ENCODE data around the gene AGAP1.

Gene AGAP1

GRCh38 chr2:235458839-235459273 lies 35.0 kb upstream of the AGAP1 start:
- TF ChIP-seq CTCF (conservative IDR thresholded peaks at IDR 0.05) = no peak
- H3K27ac ChIP-seq = no peak overlapping the region

GRCh38 chr2:235460548-235461047 lies 33.2 kb upstream of the AGAP1 start:
- no peak overlapping the region for H3K27ac ChIP-seq
- TF ChIP-seq CTCF (conservative IDR thresholded peaks at IDR 0.05) = no peak

- no peak overlapping the region for H3K27ac ChIP-seq
- no peak for TF ChIP-seq CTCF (conservative IDR thresholded peaks at IDR 0.05)
Measured at GRCh38 chr2:235461763-235462414, 32.0 kb upstream of the AGAP1 start.

GRCh38 chr2:235462415-235462790 lies 31.4 kb upstream of the AGAP1 start:
- no peak for TF ChIP-seq CTCF (conservative IDR thresholded peaks at IDR 0.05)
- H3K27ac ChIP-seq = no peak overlapping the region

- no peak for TF ChIP-seq CTCF (conservative IDR thresholded peaks at IDR 0.05)
- no peak overlapping the region for H3K27ac ChIP-seq
Measured at GRCh38 chr2:235463893-235464292, 29.9 kb upstream of the AGAP1 start.

GRCh38 chr2:235467588-235467987 lies 26.3 kb upstream of the AGAP1 start:
- no peak for TF ChIP-seq CTCF (conservative IDR thresholded peaks at IDR 0.05)
- peak overlapping the region; percentile 84 for H3K27ac ChIP-seq

- H3K27ac ChIP-seq = peak overlapping the region; percentile 84
- no peak for TF ChIP-seq CTCF (conservative IDR thresholded peaks at IDR 0.05)
Measured at GRCh38 chr2:235468978-235469655, 24.7 kb upstream of the AGAP1 start.

Data from VCaP (cell line).